Midbrain (tissue), 1 donor: ENCODE data around the gene LPXN.

ENCODE experiments used
- DNase-seq: peaks from one replicate; lab custom pipeline; 2025; lab: John Stamatoyannopoulos, UW

The LPXN gene

GRCh38 chr11:58575377-58576020 is at the start of gene LPXN:
TSS of gene LPXN (minus strand) at chr11:58575856. CDS start at chr11:58575772, 84 bp downstream.
- peak; percentile 50 for DNase-seq

GRCh38 chr11:58625086-58625485 is 49.4 kb upstream of the LPXN start:
- no peak for DNase-seq

GRCh38 chr11:58622344-58622743 is 46.7 kb upstream of the LPXN start, which contains the start of gene CNTF:
TSS of gene CNTF (plus strand) at chr11:58622665. CDS start at chr11:58622753, 88 bp downstream.
- no peak for DNase-seq

GRCh38 chr11:58621586-58622262 is 46.1 kb upstream of the LPXN start:
- DNase-seq, result no peak

- peak; percentile 28 for DNase-seq
Observed at GRCh38 chr11:58617976-58618557, 42.4 kb upstream of the LPXN start.

- no peak for DNase-seq
Observed at GRCh38 chr11:58616594-58616993, 40.9 kb upstream of the LPXN start.

GRCh38 chr11:58615559-58615958 is 39.9 kb upstream of the LPXN start:
- no peak for DNase-seq

GRCh38 chr11:58613228-58613627 is 37.6 kb upstream of the LPXN start:
- DNase-seq, result no peak

GRCh38 chr11:58609723-58610122 is 34.1 kb upstream of the LPXN start:
- no peak for DNase-seq

- DNase-seq, result no peak
Observed at GRCh38 chr11:58608331-58608730, 32.7 kb upstream of the LPXN start.

GRCh38 chr11:58606930-58607714 is 31.5 kb upstream of the LPXN start:
- no peak for DNase-seq

- no peak for DNase-seq
Observed at GRCh38 chr11:58600510-58600909, 24.9 kb upstream of the LPXN start.

- DNase-seq, result no peak
Observed at GRCh38 chr11:58597486-58598144, 22.0 kb upstream of the LPXN start.

GRCh38 chr11:58596621-58597020 is 21.0 kb upstream of the LPXN start:
- DNase-seq, result no peak

GRCh38 chr11:58594826-58595225 is 19.2 kb upstream of the LPXN start:
- no peak for DNase-seq

- no peak for DNase-seq
Observed at GRCh38 chr11:58592760-58593472, 17.3 kb upstream of the LPXN start.

- DNase-seq, result no peak
Observed at GRCh38 chr11:58591659-58592058, 16.0 kb upstream of the LPXN start.

GRCh38 chr11:58586998-58587397 is 11.3 kb upstream of the LPXN start:
- no peak for DNase-seq

- no peak for DNase-seq
Observed at GRCh38 chr11:58582437-58582836, 6.8 kb upstream of the LPXN start.

GRCh38 chr11:58580311-58580710 is 4.7 kb upstream of the LPXN start:
- no peak for DNase-seq
